ENCODE measurements around the gene TRAIP.

TRAIP gene

DNA sequence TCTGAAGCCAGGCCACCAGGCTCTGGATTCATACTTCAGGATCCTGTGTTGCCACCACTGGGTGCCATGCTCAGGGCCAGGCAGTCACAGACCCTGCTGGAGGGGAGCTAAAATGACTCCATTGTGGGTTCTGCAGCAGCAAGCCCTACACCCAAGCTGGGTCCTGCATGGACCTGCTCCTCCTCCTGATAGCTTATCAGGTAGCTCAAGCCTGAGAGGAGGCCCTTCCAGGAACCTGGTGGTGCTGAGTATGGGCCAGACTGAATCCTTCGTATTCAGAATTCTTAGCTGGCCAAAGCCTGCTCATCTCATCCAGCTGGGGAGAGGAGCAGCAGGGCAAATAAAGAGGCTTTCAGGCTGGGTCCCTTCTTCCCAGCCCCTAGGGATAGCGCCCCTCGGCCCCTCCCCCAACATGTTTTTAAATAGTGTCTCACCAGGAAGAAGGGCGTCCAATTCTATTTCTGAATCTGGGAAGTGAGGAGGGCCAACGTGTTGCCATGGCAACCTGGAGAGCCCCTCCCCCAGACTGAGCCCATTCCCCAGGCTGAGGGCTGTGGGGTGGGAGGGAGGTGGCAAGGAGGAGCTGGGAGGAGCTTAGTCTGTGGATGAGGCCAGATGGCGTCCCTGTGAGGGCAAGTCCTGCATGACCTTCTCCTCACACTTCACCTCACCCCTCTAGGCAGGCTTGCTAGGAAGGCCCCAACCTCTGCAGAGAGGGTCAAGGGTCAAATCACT is 24.4 kb upstream of the TRAIP start:
- peak overlapping the region in 1 of 2 donors; percentile 12 for H3K4me3 ChIP-seq (ENCODE audit: low read length in 2 of 2)
- peak overlapping the region; percentile 73 for H2AFZ ChIP-seq (ENCODE audit: low read length)
- no CpG with 5 or more reads among the region's 6 CpGs for WGBS, 2 donors (ENCODE audit: extremely low coverage in 2 of 2, insufficient read length in 2 of 2, insufficient replicate concordance in 1 of 2)
- no peak overlapping the region for H2BK120ac ChIP-seq (ENCODE audit: low read depth, low read length)
- DNase-seq (ENCODE audit: low spot score): peak; percentile 76
- no peak overlapping the region for H2BK15ac ChIP-seq (ENCODE audit: low read length)
- H2AK5ac ChIP-seq (ENCODE audit: low read depth, low read length): peak overlapping the region; percentile 20
- peaks cover 0 to 2% of the 10 kb centered on the region in 2 donors for H3K9me3 ChIP-seq (replicated peaks in 1 of 2; ENCODE audit: control insufficient read depth in 2 of 2, insufficient read depth in 1 of 2, low read depth in 1 of 2, low read length in 2 of 2)
- no peaks in the 10 kb centered on the region for H3K36me3 ChIP-seq (replicated peaks in 1 of 2; ENCODE audit: control insufficient read depth in 2 of 2, insufficient read depth in 2 of 2, low read length in 2 of 2)
- peak overlapping the region; percentile 57 for H3K18ac ChIP-seq (ENCODE audit: low read length)
- no peak overlapping the region for H4K91ac ChIP-seq (ENCODE audit: low read depth, low read length, poor library complexity)
- H3K27ac ChIP-seq (replicated peaks; ENCODE audit: low read length): peak overlapping the region; percentile 83
- H3K9ac ChIP-seq (ENCODE audit: low read depth, low read length, poor library complexity): no peak overlapping the region
- no peaks in the 10 kb centered on the region for H3K79me1 ChIP-seq (ENCODE audit: low read depth, low read length)
- H3K14ac ChIP-seq (ENCODE audit: low read length): no peak overlapping the region
- no peaks in the 10 kb centered on the region for H3K27me3 ChIP-seq (ENCODE audit: control insufficient read depth in 3 of 3, insufficient read depth in 3 of 3, low read depth in 1 of 3, low read length in 3 of 3)
- H2BK5ac ChIP-seq (ENCODE audit: low read length): peak overlapping the region; percentile 8
- no peak overlapping the region for H3K4ac ChIP-seq (ENCODE audit: low read length)
- H3K23ac ChIP-seq (ENCODE audit: low read depth, low read length, poor library complexity): no peak overlapping the region
- peaks cover 25 to 33% of the 10 kb centered on the region in 2 donors for H3K4me1 ChIP-seq (ENCODE audit: control insufficient read depth in 2 of 2, insufficient read depth in 1 of 2, low read depth in 1 of 2, low read length in 2 of 2)
- H2BK12ac ChIP-seq (ENCODE audit: low read length): no peak overlapping the region
- peak overlapping the region; percentile 13 for H3K4me2 ChIP-seq (ENCODE audit: insufficient read depth, low read length, poor library complexity, severe bottlenecking)
- no peak overlapping the region for H4K8ac ChIP-seq (ENCODE audit: low read depth, low read length)

DNA sequence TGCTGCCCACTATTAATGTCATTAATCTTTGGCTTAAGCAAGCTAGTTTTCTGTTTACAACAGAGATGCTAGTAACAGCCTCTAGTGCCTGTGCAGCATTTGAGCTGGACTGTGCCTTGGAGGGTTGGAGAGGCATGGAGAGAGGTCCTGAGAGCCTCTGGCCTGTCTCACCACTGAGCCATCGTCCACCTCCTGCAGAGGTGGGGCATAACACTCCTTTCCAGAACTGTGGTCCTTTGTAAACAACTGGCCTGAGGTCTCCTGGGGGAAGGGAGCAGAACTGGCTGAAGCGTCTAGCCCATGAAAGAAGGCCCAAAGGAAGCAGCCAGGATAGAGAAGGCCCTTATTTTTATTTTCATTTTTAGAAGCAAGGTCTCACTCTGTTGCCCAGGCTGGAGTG is 23.4 kb upstream of the TRAIP start:
- Histone ChIP-seq H4K8ac (ENCODE audit: low read depth, low read length) (no peak overlapping the region), H2BK15ac (ENCODE audit: low read length) (peak overlapping the region; percentile 65), H2AFZ (ENCODE audit: low read length) (no peak overlapping the region), H2BK120ac (ENCODE audit: low read depth, low read length) (no peak overlapping the region), H3K4ac (ENCODE audit: low read length) (no peak overlapping the region), H3K27me3 (ENCODE audit: control insufficient read depth in 3 of 3, insufficient read depth in 3 of 3, low read depth in 1 of 3, low read length in 3 of 3) (no peaks in the 10 kb centered on the region), H3K36me3 (replicated peaks in 1 of 2; ENCODE audit: control insufficient read depth in 2 of 2, insufficient read depth in 2 of 2, low read length in 2 of 2) (no peaks in the 10 kb centered on the region), H3K4me2 (ENCODE audit: insufficient read depth, low read length, poor library complexity, severe bottlenecking) (no peak overlapping the region), H4K91ac (ENCODE audit: low read depth, low read length, poor library complexity) (no peak overlapping the region), H3K14ac (ENCODE audit: low read length) (no peak overlapping the region), H3K23ac (ENCODE audit: low read depth, low read length, poor library complexity) (no peak overlapping the region), H2AK5ac (ENCODE audit: low read depth, low read length) (no peak overlapping the region), H3K9ac (ENCODE audit: low read depth, low read length, poor library complexity) (no peak overlapping the region), H3K27ac (replicated peaks; ENCODE audit: low read length) (no peak overlapping the region), H2BK12ac (ENCODE audit: low read length) (no peak overlapping the region), H3K4me3 (ENCODE audit: low read length in 2 of 2) (no peak overlapping the region), H3K9me3 (replicated peaks in 1 of 2; ENCODE audit: control insufficient read depth in 2 of 2, insufficient read depth in 1 of 2, low read depth in 1 of 2, low read length in 2 of 2) (no peaks in the 10 kb centered on the region), H3K4me1 (ENCODE audit: control insufficient read depth in 2 of 2, insufficient read depth in 1 of 2, low read depth in 1 of 2, low read length in 2 of 2) (peaks cover 25 to 33% of the 10 kb centered on the region in 2 donors), H3K18ac (ENCODE audit: low read length) (peak overlapping the region; percentile 40), H2BK5ac (ENCODE audit: low read length) (no peak overlapping the region), H3K79me1 (ENCODE audit: low read depth, low read length) (no peaks in the 10 kb centered on the region)
- DNase-seq (ENCODE audit: low spot score): no peak
- WGBS, 2 donors (ENCODE audit: extremely low coverage in 2 of 2, insufficient read length in 2 of 2, insufficient replicate concordance in 1 of 2): no CpG with 5 or more reads among the region's 2 CpGs

DNA sequence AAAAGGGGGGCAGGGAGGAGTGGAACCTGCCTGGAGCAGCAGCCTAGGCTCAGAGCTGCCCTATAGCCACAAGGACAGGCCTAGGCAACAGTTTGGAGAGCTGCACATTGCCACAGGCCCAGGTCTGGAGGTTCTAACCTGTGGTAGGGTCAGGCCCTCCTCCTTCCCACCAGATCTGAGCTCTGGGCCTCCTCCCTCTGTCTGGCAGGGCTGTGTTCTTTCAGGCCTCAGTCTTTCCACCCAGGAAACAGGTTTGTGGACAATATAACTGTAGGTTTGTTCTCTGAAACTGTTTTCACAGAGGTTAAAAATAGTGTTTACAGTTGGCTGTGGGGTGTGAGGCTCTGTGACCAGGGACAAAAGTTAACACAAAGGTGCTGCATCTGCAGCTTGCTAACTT is 22.3 kb upstream of the TRAIP start:
- Histone ChIP-seq H2BK5ac (ENCODE audit: low read length) (no peak overlapping the region), H2BK120ac (ENCODE audit: low read depth, low read length) (peak overlapping the region; percentile 27), H2BK12ac (ENCODE audit: low read length) (peak overlapping the region; percentile 47), H2BK15ac (ENCODE audit: low read length) (peak overlapping the region; percentile 30), H4K91ac (ENCODE audit: low read depth, low read length, poor library complexity) (no peak overlapping the region), H4K8ac (ENCODE audit: low read depth, low read length) (no peak overlapping the region), H3K9ac (ENCODE audit: low read depth, low read length, poor library complexity) (no peak overlapping the region), H3K27ac (replicated peaks; ENCODE audit: low read length) (no peak overlapping the region), H3K4me3 (ENCODE audit: low read length in 2 of 2) (no peak overlapping the region), H3K79me1 (ENCODE audit: low read depth, low read length) (peaks cover 2% of the 10 kb centered on the region), H2AK5ac (ENCODE audit: low read depth, low read length) (peak overlapping the region; percentile 25), H3K4ac (ENCODE audit: low read length) (no peak overlapping the region), H3K14ac (ENCODE audit: low read length) (peak overlapping the region; percentile 59), H3K36me3 (replicated peaks in 1 of 2; ENCODE audit: control insufficient read depth in 2 of 2, insufficient read depth in 2 of 2, low read length in 2 of 2) (no peaks in the 10 kb centered on the region), H3K27me3 (ENCODE audit: control insufficient read depth in 3 of 3, insufficient read depth in 3 of 3, low read depth in 1 of 3, low read length in 3 of 3) (no peaks in the 10 kb centered on the region), H3K4me1 (ENCODE audit: control insufficient read depth in 2 of 2, insufficient read depth in 1 of 2, low read depth in 1 of 2, low read length in 2 of 2) (peaks cover 25 to 33% of the 10 kb centered on the region in 2 donors), H2AFZ (ENCODE audit: low read length) (no peak overlapping the region), H3K4me2 (ENCODE audit: insufficient read depth, low read length, poor library complexity, severe bottlenecking) (no peak overlapping the region), H3K18ac (ENCODE audit: low read length) (peak overlapping the region; percentile 69), H3K23ac (ENCODE audit: low read depth, low read length, poor library complexity) (no peak overlapping the region), H3K9me3 (replicated peaks in 1 of 2; ENCODE audit: control insufficient read depth in 2 of 2, insufficient read depth in 1 of 2, low read depth in 1 of 2, low read length in 2 of 2) (peaks cover 0 to 1% of the 10 kb centered on the region in 2 donors)
- DNase-seq (ENCODE audit: low spot score): no peak

DNA sequence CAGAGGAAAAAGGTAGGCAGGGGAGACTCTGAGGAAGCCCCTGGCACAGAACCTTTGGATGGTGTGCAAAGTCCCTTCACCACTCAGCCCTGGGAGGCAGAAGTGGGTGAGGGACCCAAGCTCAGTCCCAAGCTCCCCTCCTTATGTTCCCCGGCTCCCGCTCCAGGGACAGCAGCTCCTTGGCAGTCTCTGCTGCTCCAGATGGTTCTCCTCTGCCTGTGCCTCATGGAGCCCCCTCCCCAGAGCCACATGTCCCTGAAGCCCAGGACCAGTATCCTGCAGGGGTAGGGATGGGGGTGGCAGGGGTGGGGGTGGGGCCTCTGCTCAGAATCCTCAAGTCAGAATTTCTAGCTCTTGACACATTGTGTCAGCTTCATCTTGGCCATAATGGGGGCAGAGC is 21.4 kb upstream of the TRAIP start:
- H3K9ac ChIP-seq (ENCODE audit: low read depth, low read length, poor library complexity): no peak overlapping the region
- H4K91ac ChIP-seq (ENCODE audit: low read depth, low read length, poor library complexity): no peak overlapping the region
- peak overlapping the region; percentile 33 for H2BK12ac ChIP-seq (ENCODE audit: low read length)
- no peak overlapping the region for H3K4me2 ChIP-seq (ENCODE audit: insufficient read depth, low read length, poor library complexity, severe bottlenecking)
- no peaks in the 10 kb centered on the region for H3K27me3 ChIP-seq (ENCODE audit: control insufficient read depth in 3 of 3, insufficient read depth in 3 of 3, low read depth in 1 of 3, low read length in 3 of 3)
- peaks cover 25 to 40% of the 10 kb centered on the region in 2 donors for H3K4me1 ChIP-seq (ENCODE audit: control insufficient read depth in 2 of 2, insufficient read depth in 1 of 2, low read depth in 1 of 2, low read length in 2 of 2)
- H3K79me1 ChIP-seq (ENCODE audit: low read depth, low read length): peaks cover 2% of the 10 kb centered on the region
- no peak overlapping the region for H3K4me3 ChIP-seq (ENCODE audit: low read length in 2 of 2)
- no peak overlapping the region for H2BK5ac ChIP-seq (ENCODE audit: low read length)
- WGBS, 2 donors (ENCODE audit: extremely low coverage in 2 of 2, insufficient read length in 2 of 2, insufficient replicate concordance in 1 of 2): no CpG with 5 or more reads among the region's 2 CpGs
- no peak overlapping the region for H2BK120ac ChIP-seq (ENCODE audit: low read depth, low read length)
- H4K8ac ChIP-seq (ENCODE audit: low read depth, low read length): no peak overlapping the region
- peak overlapping the region; percentile 85 for H3K18ac ChIP-seq (ENCODE audit: low read length)
- peaks cover 0 to 1% of the 10 kb centered on the region in 2 donors for H3K9me3 ChIP-seq (replicated peaks in 1 of 2; ENCODE audit: control insufficient read depth in 2 of 2, insufficient read depth in 1 of 2, low read depth in 1 of 2, low read length in 2 of 2)
- H3K27ac ChIP-seq (replicated peaks; ENCODE audit: low read length): no peak overlapping the region
- no peak overlapping the region for H2AFZ ChIP-seq (ENCODE audit: low read length)
- H2AK5ac ChIP-seq (ENCODE audit: low read depth, low read length): no peak overlapping the region
- no peak overlapping the region for H3K23ac ChIP-seq (ENCODE audit: low read depth, low read length, poor library complexity)
- H3K14ac ChIP-seq (ENCODE audit: low read length): no peak overlapping the region
- H2BK15ac ChIP-seq (ENCODE audit: low read length): peak overlapping the region; percentile 10
- H3K4ac ChIP-seq (ENCODE audit: low read length): peak overlapping the region; percentile 26
- no peaks in the 10 kb centered on the region for H3K36me3 ChIP-seq (replicated peaks in 1 of 2; ENCODE audit: control insufficient read depth in 2 of 2, insufficient read depth in 2 of 2, low read length in 2 of 2)
- DNase-seq (ENCODE audit: low spot score): no peak

Data from neuronal stem cell (in vitro differentiated cells).